H1 (cell line): Measurements from ENCODE around the gene SAA2. TPM values are rescaled to one million over a fixed set of nuclear protein-coding genes. Genes with fewer than 3 reads are reported as not detected.

Source experiments
- EP300 ChIP-seq, 2 experiments: IDR thresholded peaks; 1 replicate in 1 of 2; 2 replicates in 1 of 2; pipeline ENCODE4 v1.6.1; 2011 to 2012; ENCODE audit warnings: low read depth in 2 of 2, low read length in 2 of 2, mild to moderate bottlenecking in 2 of 2, borderline replicate concordance in 1 of 2, inconsistent platforms in 1 of 2, moderate library complexity in 1 of 2
- KDM4A ChIP-seq: IDR thresholded peaks from one replicate; pipeline ENCODE4 v1.7.1; 2012; ENCODE audit warnings: low read depth, mild to moderate bottlenecking, moderate library complexity, low read length, inconsistent platforms; ENCODE audit not compliant: severe bottlenecking
- NRF1 ChIP-seq: IDR thresholded peaks from 2 replicates; pipeline ENCODE4 v1.6.1; 2011; ENCODE audit warnings: mild to moderate bottlenecking, low read depth, low read length, improper control_type of control experiment
- TAF1 ChIP-seq: IDR thresholded peaks from 2 replicates; pipeline ENCODE4 v1.6.1; 2011; ENCODE audit warnings: mild to moderate bottlenecking, low read depth, low read length
- polyA plus RNA-seq, 7 experiments: library from polyadenylated mRNA; depleted of rRNA in 3 of 7; stranded (reverse) in 5 of 7; unstranded in 2 of 7; fragments of >200 nt in 5 of 7; fragments of 200-250 nt in 2 of 7; gene quantifications; 1 replicate in 5 of 7; 2 replicates in 1 of 7; 4 replicates in 1 of 7; pipeline versions ENCODE4 v1.2.1 to v1.2.3, GENCODE V29; 2011 to 2013; ENCODE audit warnings: missing spikeins in 2 of 7, mixed read lengths in 2 of 7
- total RNA-seq: library from RNA; stranded (reverse); fragmentation: NEBNext Ultra II Directional; extraction: Animal tissue kit (Norgen Biotek cat#: 25700); gene quantifications from 2 replicates; pipeline ENCODE4 v1.2.1, GENCODE V29; 2021
- TF ChIP-seq, protein P1 (sequence below): fragments of 300-600 bp; sonication (generic); IDR thresholded peaks from 2 replicates; pipeline ENCODE4 v1.7.1; 2012; ENCODE audit warnings: low read length, moderate library complexity, mild to moderate bottlenecking, inconsistent platforms; ENCODE audit not compliant: insufficient replicate concordance
- TF ChIP-seq, protein P2 (sequence below): IDR thresholded peaks from 2 replicates; pipeline ENCODE4 v1.6.1; 2011; ENCODE audit warnings: low read length, improper control_type of control experiment
- TF ChIP-seq, protein P3 (sequence below), 3 experiments: IDR thresholded peaks; 1 replicate in 2 of 3; 2 replicates in 1 of 3; pipeline versions ENCODE4 v1.5.1 to v1.6.1; 2011; ENCODE audit warnings: low read length in 3 of 3, mild to moderate bottlenecking in 3 of 3, inconsistent platforms in 2 of 3, low read depth in 1 of 3, moderate library complexity in 1 of 3; ENCODE audit not compliant: insufficient read depth in 1 of 3; ENCODE audit errors: control extremely low read depth in 1 of 3

Gene SAA2
- total and polyA plus RNA-seq, 2 of the 8 experiments (the other 6 are each of a cell fraction or from before 2014, with no cell fraction given) = not detected

DNA sequence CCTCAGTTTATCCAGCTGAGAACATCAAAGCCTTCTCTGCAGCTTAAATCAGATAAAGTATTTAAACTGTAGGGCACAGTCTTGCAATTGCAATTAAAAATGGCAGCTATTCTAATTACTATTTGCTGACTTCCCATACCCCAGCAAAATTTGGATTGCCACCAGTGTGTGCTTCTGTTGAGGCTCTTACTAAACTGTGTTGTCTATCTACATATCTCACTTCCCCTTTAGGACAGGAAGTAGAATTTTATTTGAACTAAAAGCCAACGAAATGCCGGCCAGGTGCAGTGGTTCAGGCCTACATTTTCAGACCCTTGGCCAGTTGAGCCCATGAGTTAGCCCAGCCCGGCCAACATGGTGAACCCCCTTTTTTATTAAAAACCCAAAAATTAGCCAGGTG lies 19.0 kb downstream of the SAA2 start (continued):
- TF ChIP-seq, protein P1, sequence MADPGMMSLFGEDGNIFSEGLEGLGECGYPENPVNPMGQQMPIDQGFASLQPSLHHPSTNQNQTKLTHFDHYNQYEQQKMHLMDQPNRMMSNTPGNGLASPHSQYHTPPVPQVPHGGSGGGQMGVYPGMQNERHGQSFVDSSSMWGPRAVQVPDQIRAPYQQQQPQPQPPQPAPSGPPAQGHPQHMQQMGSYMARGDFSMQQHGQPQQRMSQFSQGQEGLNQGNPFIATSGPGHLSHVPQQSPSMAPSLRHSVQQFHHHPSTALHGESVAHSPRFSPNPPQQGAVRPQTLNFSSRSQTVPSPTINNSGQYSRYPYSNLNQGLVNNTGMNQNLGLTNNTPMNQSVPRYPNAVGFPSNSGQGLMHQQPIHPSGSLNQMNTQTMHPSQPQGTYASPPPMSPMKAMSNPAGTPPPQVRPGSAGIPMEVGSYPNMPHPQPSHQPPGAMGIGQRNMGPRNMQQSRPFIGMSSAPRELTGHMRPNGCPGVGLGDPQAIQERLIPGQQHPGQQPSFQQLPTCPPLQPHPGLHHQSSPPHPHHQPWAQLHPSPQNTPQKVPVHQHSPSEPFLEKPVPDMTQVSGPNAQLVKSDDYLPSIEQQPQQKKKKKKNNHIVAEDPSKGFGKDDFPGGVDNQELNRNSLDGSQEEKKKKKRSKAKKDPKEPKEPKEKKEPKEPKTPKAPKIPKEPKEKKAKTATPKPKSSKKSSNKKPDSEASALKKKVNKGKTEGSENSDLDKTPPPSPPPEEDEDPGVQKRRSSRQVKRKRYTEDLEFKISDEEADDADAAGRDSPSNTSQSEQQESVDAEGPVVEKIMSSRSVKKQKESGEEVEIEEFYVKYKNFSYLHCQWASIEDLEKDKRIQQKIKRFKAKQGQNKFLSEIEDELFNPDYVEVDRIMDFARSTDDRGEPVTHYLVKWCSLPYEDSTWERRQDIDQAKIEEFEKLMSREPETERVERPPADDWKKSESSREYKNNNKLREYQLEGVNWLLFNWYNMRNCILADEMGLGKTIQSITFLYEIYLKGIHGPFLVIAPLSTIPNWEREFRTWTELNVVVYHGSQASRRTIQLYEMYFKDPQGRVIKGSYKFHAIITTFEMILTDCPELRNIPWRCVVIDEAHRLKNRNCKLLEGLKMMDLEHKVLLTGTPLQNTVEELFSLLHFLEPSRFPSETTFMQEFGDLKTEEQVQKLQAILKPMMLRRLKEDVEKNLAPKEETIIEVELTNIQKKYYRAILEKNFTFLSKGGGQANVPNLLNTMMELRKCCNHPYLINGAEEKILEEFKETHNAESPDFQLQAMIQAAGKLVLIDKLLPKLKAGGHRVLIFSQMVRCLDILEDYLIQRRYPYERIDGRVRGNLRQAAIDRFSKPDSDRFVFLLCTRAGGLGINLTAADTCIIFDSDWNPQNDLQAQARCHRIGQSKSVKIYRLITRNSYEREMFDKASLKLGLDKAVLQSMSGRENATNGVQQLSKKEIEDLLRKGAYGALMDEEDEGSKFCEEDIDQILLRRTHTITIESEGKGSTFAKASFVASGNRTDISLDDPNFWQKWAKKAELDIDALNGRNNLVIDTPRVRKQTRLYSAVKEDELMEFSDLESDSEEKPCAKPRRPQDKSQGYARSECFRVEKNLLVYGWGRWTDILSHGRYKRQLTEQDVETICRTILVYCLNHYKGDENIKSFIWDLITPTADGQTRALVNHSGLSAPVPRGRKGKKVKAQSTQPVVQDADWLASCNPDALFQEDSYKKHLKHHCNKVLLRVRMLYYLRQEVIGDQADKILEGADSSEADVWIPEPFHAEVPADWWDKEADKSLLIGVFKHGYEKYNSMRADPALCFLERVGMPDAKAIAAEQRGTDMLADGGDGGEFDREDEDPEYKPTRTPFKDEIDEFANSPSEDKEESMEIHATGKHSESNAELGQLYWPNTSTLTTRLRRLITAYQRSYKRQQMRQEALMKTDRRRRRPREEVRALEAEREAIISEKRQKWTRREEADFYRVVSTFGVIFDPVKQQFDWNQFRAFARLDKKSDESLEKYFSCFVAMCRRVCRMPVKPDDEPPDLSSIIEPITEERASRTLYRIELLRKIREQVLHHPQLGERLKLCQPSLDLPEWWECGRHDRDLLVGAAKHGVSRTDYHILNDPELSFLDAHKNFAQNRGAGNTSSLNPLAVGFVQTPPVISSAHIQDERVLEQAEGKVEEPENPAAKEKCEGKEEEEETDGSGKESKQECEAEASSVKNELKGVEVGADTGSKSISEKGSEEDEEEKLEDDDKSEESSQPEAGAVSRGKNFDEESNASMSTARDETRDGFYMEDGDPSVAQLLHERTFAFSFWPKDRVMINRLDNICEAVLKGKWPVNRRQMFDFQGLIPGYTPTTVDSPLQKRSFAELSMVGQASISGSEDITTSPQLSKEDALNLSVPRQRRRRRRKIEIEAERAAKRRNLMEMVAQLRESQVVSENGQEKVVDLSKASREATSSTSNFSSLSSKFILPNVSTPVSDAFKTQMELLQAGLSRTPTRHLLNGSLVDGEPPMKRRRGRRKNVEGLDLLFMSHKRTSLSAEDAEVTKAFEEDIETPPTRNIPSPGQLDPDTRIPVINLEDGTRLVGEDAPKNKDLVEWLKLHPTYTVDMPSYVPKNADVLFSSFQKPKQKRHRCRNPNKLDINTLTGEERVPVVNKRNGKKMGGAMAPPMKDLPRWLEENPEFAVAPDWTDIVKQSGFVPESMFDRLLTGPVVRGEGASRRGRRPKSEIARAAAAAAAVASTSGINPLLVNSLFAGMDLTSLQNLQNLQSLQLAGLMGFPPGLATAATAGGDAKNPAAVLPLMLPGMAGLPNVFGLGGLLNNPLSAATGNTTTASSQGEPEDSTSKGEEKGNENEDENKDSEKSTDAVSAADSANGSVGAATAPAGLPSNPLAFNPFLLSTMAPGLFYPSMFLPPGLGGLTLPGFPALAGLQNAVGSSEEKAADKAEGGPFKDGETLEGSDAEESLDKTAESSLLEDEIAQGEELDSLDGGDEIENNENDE = no peak
- TF ChIP-seq, protein P2, sequence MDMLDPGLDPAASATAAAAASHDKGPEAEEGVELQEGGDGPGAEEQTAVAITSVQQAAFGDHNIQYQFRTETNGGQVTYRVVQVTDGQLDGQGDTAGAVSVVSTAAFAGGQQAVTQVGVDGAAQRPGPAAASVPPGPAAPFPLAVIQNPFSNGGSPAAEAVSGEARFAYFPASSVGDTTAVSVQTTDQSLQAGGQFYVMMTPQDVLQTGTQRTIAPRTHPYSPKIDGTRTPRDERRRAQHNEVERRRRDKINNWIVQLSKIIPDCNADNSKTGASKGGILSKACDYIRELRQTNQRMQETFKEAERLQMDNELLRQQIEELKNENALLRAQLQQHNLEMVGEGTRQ = no peak
- TF ChIP-seq KDM4A (no peak), TAF1 (no peak), NRF1 (no peak), EP300 (IDR thresholded peaks at IDR 0.05; ENCODE audit: borderline replicate concordance in 1 of 2, low read depth in 2 of 2, low read length in 2 of 2) (no peak)
- TF ChIP-seq, protein P3, sequence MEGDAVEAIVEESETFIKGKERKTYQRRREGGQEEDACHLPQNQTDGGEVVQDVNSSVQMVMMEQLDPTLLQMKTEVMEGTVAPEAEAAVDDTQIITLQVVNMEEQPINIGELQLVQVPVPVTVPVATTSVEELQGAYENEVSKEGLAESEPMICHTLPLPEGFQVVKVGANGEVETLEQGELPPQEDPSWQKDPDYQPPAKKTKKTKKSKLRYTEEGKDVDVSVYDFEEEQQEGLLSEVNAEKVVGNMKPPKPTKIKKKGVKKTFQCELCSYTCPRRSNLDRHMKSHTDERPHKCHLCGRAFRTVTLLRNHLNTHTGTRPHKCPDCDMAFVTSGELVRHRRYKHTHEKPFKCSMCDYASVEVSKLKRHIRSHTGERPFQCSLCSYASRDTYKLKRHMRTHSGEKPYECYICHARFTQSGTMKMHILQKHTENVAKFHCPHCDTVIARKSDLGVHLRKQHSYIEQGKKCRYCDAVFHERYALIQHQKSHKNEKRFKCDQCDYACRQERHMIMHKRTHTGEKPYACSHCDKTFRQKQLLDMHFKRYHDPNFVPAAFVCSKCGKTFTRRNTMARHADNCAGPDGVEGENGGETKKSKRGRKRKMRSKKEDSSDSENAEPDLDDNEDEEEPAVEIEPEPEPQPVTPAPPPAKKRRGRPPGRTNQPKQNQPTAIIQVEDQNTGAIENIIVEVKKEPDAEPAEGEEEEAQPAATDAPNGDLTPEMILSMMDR (IDR thresholded peaks at IDR 0.05; ENCODE audit: control extremely low read depth in 1 of 3, insufficient read depth in 1 of 3, low read depth in 1 of 3, low read length in 3 of 3) = no peak
